ENCODE measurements around the gene TCF7L2.
"Not testable (repeated sequence)": the region's sequence is repeated elsewhere in the genome, so short reads cannot be mapped to it uniquely, and the experiment has no call there.

TCF7L2 gene

GRCh38 chr10:113096128-113096996 lies 146.3 kb downstream of the TCF7L2 start:
- peak in 2 of 14 donors; percentile 7 to 13 for DNase-seq

- DNase-seq: no peak
These were observed 147.0 kb downstream of the TCF7L2 start for GRCh38 chr10:113097036-113097435.

GRCh38 chr10:113099431-113100183 lies 149.6 kb downstream of the TCF7L2 start:
- DNase-seq: no peak

GRCh38 chr10:113100281-113100680 lies 150.2 kb downstream of the TCF7L2 start:
- DNase-seq: no peak

DNA sequence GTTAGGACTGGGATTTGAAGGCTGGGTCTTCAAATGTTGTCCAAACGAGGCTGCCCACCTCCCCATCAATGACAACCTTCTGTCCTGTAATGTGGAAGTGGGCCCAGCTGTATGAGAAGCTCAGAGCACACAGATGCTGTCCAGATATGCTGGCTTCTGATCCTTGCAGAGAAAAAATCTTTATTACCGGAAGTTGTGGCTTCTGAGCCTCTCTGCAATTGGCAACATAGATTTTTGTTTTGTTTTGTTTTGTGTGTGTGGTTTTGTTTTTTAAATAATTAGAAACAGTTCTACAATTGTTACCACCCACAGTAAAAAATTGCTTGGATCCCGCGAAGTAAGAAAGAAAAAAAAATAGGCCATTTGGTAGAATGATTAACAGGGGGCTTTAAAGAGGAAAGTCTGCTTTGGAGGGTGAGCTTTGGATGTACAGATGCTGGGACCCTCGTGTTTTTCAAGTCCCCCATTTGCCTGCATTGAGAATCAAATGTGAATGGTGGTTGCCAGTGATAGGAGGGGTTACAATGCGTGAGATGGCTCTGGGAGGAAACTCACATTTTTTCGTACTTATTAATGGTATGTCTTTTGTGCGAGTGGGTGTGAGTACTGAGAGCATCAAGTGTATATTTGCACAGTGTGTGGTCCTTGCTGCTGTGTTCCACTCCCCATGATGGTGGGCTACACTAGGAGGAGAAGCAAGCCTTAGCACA lies 153.2 kb downstream of the TCF7L2 start:
- no peak for DNase-seq

DNA sequence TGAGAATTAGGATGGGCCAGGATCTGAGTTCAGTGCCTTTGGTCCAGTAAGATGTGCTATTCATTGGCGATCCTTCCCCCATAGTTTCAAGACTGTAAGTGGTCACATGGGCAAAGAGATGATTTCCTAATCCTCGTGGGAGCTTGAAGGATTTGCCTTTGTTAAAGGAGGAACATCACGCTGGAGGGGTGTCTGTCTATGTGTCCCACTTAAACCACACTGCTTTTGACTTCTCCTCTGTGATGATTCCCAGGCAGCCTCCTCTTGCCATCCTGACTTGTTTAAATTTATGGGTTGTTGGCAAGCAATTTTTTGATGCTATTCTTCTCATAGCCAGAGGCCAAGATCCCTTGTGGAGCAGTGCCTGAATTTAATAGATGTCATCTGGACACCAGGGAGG lies 154.0 kb downstream of the TCF7L2 start:
- DNase-seq: no peak

DNA sequence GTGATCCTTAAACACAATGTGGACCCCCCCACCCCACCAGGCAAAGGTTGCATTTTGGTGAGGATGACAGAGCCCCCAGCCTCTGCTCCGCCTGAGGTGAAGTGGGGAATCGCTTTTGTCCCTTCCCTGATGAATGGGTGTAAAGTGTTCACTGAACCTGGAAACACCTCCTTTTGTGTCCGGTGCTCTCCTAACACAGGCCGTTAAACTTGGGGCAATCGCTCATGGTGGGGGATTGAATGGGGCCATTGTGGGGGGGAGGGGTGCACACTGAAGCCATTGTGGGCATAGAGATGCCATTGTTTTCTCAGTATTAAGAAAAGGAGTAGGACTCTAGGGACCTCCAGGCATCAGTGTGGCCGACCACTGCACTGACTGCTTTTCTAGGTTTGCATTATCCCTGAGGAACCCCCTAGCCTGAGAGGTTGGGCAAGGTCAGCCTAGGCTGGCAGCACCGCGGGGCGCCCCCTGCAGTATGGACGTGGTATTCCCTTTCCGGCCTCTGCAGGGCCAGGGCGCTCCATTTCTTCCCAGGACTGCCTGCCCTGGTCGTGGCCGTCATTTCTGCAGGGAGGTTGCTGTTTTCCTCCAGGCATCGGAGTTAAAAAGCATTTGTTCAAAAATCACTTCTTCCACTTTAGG lies 158.3 kb downstream of the TCF7L2 start:
- peak in 5 of 14 donors; percentile 11 to 56 (median 28) for DNase-seq

- DNase-seq: no peak
These were observed 158.9 kb downstream of the TCF7L2 start for GRCh38 chr10:113108948-113109347.

DNA sequence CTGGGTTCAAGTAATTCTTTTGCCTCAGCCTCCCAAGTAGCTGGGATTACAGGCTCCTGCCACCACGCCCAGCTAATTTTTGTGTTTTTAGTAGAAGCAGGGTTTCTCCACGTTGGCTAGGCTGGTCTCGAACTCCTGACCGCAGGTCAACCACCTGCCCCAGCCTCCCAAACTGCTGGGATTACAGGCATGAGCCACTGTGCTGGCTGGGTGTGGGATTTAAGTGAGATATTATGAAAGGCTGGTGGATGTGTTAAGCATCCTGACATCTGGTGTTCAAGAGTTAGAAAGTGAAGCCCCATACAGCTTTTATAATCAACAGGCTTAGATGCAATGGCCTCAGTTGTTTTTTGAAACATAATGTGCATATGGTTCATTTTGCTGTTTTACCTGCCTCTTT lies 159.4 kb downstream of the TCF7L2 start:
- not testable (repeated sequence) for DNase-seq

GRCh38 chr10:113111260-113111659 lies 161.2 kb downstream of the TCF7L2 start:
- no peak for DNase-seq

DNA sequence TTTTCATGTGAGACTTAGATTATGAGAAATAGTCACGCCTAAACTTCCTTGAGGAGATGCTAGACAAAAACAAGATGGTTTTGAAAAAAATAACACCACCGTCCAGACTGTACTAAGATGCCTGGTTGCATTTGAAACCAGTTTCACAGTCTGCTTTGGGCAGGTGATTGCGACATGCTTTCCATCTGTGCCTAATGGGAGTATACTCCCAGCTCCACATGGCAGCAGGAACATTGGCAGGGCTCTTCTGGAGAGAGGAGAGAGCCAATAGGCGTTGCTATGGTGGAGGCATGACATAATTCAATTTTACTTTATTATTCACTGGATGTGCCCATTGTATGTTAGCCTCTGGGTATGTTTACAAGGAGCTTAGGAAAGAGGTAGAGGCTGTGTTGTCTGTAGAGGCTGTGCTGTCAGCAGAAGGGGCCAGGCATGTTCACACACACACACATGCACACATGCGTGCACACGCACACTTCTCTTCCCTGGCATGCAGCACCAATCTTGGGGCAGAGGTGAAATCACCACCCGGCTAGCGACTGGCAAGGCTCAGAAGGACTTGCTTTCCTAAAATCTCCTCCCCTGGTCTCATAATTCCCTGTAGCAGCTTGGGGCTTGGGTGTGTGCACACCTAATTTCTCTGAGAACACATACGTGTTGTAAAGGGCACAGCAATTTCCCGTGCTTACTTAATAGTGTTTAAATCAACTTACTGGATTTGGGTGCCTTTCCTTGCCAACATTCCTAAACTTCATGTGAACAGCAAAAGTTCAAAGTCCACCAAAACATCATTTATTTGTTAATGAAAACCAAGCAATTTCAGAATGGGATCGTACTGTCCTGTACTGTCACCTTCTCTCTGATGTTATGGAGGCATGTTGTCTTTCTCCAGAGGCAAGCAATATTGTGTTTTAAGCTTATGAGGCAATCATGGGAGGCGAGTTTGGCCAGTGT lies 162.1 kb downstream of the TCF7L2 start:
- DNase-seq: no peak

GRCh38 chr10:113113241-113113640 lies 163.2 kb downstream of the TCF7L2 start:
- DNase-seq: no peak

DNA sequence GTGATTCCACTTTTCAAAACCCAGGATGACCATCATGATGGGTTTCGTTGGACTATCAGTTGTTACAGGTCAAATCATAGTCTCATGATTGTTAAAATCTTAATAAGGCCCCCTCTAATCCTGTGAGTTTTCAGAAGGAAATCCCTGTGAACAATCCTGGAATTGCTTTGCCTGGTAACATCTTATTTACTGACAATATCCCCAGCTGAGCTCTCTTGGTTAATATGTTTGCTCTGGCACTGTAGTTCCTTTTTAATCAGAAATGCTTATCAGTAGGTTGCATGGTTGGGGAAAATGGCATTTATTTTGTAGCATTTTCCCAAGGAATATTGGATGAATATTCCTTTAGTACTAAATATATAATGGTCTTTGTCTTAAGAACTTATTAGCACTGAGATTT lies 163.9 kb downstream of the TCF7L2 start:
- DNase-seq: no peak

GRCh38 chr10:113115556-113115955 lies 165.5 kb downstream of the TCF7L2 start:
- no peak for DNase-seq

DNA sequence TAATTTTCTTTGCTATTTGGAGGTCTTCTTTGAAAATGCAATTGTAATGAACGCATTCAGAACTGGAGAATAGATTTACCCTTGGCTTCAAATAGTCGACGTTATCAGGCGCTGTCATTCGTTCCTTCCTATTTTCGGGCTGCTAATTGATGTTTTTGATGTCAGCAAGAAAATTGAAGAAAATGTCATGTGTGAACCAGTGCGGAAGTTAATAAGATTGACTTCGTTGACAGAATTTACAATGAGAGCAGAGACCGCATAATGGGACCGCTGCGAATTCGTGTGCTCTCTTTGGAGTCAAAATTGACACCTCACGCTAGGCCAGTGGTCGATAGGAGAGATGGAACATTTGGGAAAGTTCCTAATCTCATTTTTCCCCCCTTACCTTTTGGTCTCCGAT lies 168.8 kb downstream of the TCF7L2 start:
- DNase-seq: no peak

- DNase-seq: no peak
These were observed 169.8 kb downstream of the TCF7L2 start for GRCh38 chr10:113119801-113120200.

DNA sequence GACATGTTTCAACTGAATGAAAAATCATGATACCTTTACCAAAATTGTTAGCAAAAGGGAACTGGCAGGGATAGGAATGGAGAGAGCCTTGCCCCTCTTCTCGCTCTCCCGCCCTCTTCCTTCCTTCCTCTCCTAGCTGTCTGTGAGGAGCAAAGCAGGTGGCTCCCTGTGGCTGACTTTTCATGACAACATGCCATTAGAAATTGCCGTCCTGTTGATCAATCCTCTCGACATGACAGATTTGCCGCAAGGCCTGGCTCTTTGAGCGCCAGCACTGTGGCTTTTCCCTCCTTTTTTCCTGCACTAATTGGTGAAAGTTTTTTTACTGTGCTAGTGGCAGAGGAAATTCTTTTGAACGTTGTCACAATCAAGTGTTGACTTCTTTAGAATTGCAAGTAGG lies 171.1 kb downstream of the TCF7L2 start:
- no peak for DNase-seq

DNA sequence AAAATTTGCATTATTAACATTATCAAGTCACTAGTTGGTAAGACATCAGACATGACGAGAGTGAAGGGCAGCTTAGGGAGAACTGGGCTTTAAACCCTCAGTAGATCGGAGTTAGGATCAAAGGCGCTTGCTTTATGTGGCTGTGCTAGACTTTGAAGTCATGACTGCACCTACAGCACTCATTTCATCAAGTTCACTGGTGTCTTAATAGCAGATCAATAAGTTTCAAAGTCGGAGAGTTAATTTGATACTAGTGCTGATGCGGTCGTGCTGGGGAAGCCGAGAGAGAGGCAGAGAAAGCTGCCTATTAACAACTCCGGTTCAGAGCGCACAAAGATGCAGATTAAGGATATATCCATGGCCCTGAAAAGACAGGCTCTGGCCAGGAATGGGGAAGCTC lies 172.9 kb downstream of the TCF7L2 start:
- DNase-seq: no peak

DNA sequence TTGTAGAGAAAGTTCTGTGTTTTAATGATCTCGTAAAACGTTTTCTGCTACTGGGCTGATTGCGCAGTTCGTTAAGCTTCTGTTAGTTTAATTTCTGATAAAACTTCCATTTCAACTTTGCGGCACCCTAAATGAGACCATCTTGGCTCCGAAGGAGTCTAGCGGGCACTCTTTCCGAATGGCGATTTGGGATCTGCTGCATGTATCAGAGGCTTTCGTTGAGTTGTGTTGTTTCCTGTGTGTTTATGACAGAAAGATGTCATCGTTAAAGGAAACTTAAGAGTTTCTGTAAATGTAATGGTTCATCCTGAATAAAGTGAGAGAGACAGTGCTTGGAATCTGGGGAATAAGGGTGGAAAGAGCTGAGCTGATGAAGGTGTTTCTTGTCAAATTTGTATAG lies 174.7 kb downstream of the TCF7L2 start:
- DNase-seq: no peak

- no peak for DNase-seq
These were observed 175.6 kb downstream of the TCF7L2 start for GRCh38 chr10:113125612-113126011.

Data from C1 segment of cervical spinal cord (tissue), 14 donors.